Testis (tissue), 3 donors: ENCODE measurements around the gene FAM8A1. TPM values are rescaled to one million over a fixed set of nuclear protein-coding genes. Genes with fewer than 3 reads are reported as not detected.
"Not testable (repeated sequence)": the region's sequence is repeated elsewhere in the genome, so short reads cannot be mapped to it uniquely, and the experiment has no call there.

ENCODE experiments used
- DNase-seq: peaks from one replicate; pipeline ENCODE4 v3.0.0-alpha.2; 2019
- H3K27ac ChIP-seq, 2 donors: fragments of 200-600 bp; sonication (generic); one replicate each; pipeline ENCODE4 v1.5.1; 2019
- H3K27me3 ChIP-seq: fragments of 200-600 bp; sonication (generic); one replicate; pipeline ENCODE4 v1.5.1; 2019
- H3K36me3 ChIP-seq: fragments of 200-600 bp; sonication (generic); one replicate; pipeline ENCODE4 v1.5.1; 2017; ENCODE audit warnings: low read depth; ENCODE audit errors: missing control alignments
- H3K4me1 ChIP-seq: fragments of 200-600 bp; sonication (generic); one replicate; pipeline ENCODE4 v1.5.1; 2019
- H3K4me3 ChIP-seq, 2 donors: fragments of 200-600 bp; sonication (generic); one replicate each; pipeline ENCODE4 v1.5.1; 2017 to 2019
- H3K9me3 ChIP-seq: fragments of 200-600 bp; sonication (generic); one replicate; pipeline ENCODE4 v1.5.1; 2017
- CTCF ChIP-seq, 3 experiments: fragments of 450-650 bp in 2 of 3; fragments of 200-600 bp in 1 of 3; sonication (generic) in 1 of 3; IDR thresholded peaks; one replicate each; pipeline ENCODE4 v1.5.1; 2016 to 2019; ENCODE audit warnings: antibody characterized with exemption in 3 of 3, mild to moderate bottlenecking in 2 of 3, moderate library complexity in 1 of 3
- POLR2A ChIP-seq: fragments of 450-650 bp; IDR thresholded peaks from one replicate; pipeline ENCODE4 v1.6.1; 2017; ENCODE audit warnings: antibody characterized with exemption, mild to moderate bottlenecking, moderate library complexity
- WGBS, 2 donors: methylation state at CpG; one replicate each; pipeline ENCODE4 v1.1.5; 2018; 5-methylcytosine and 5-hydroxymethylcytosine counted together
- intact Hi-C: fragments of 100-400 bp; cut with DNase I; formaldehyde crosslinking; loops from one replicate; pipeline ENCODE4 v1.15.1; 2023; ENCODE audit warnings: low total_unique reads
- polyA plus RNA-seq: library from polyadenylated mRNA; stranded (reverse); fragments of 350-450 nt; fragmentation: Illumina TruSeq; extraction: RNeasy Lipid Tissue Mini Kit (QIAGEN cat#74804); gene quantifications from one replicate; pipeline ENCODE4 v1.2.3, GENCODE V29; 2014; ENCODE audit warnings: low read depth, low replicate concordance; ENCODE audit not compliant: insufficient read depth
- total RNA-seq, 2 donors: library from RNA; depleted of rRNA; stranded (reverse); fragments of >200 nt; gene quantifications; one replicate each; pipeline ENCODE4 v1.2.3, GENCODE V29; 2016

The FAM8A1 gene
- total and polyA plus RNA-seq, 3 donors from 2014 or later, result 26.8 to 39.7 (median 36.7) TPM

GRCh38 chr6:17562636-17563035 lies 37.5 kb upstream of the FAM8A1 start:
- Histone ChIP-seq H3K27me3 (no peaks in the 10 kb centered on the region), H3K9me3 (no peaks in the 10 kb centered on the region), H3K36me3 (no peaks in the 10 kb centered on the region), H3K4me1 (no peaks in the 10 kb centered on the region), H3K27ac (no peak overlapping the region), H3K4me3 (no peak overlapping the region)
- TF ChIP-seq CTCF (IDR thresholded peaks at IDR 0.05) (no peak), POLR2A (no peak)
- intact Hi-C loops, result no loop called here
- WGBS, 2 donors, result 86 to 87% methylated on average over 3 of the region's 3 CpGs
- DNase-seq, result no peak

GRCh38 chr6:17565399-17565798 lies 34.7 kb upstream of the FAM8A1 start:
- intact Hi-C loops, result no loop called here
- Histone ChIP-seq H3K9me3 (no peaks in the 10 kb centered on the region), H3K4me1 (no peaks in the 10 kb centered on the region), H3K27ac (no peak overlapping the region), H3K36me3 (no peaks in the 10 kb centered on the region), H3K4me3 (no peak overlapping the region), H3K27me3 (no peaks in the 10 kb centered on the region)
- TF ChIP-seq CTCF (IDR thresholded peaks at IDR 0.05) (no peak), POLR2A (no peak)
- DNase-seq, result no peak
- 87 to 93% methylated on average over 3 of the region's 3 CpGs for WGBS, 2 donors

GRCh38 chr6:17574866-17575560 lies 25.1 kb upstream of the FAM8A1 start:
- Histone ChIP-seq H3K27ac (no peak overlapping the region), H3K4me1 (no peaks in the 10 kb centered on the region), H3K9me3 (no peaks in the 10 kb centered on the region), H3K36me3 (no peaks in the 10 kb centered on the region), H3K4me3 (no peak overlapping the region), H3K27me3 (no peaks in the 10 kb centered on the region)
- intact Hi-C loops, result no loop called here
- WGBS, 2 donors, result 90% methylated on average over 8 of the region's 8 CpGs
- TF ChIP-seq POLR2A (no peak), CTCF (IDR thresholded peaks at IDR 0.05) (no peak)
- no peak for DNase-seq

- Histone ChIP-seq H3K4me1 (no peaks in the 10 kb centered on the region), H3K4me3 (no peak overlapping the region), H3K27me3 (no peaks in the 10 kb centered on the region), H3K36me3 (no peaks in the 10 kb centered on the region), H3K9me3 (no peaks in the 10 kb centered on the region), H3K27ac (no peak overlapping the region)
- WGBS, 2 donors, result 90 to 100% methylated on average over 1 of the region's 1 CpG
- intact Hi-C loops, result no loop called here
- DNase-seq, result no peak
- TF ChIP-seq POLR2A (no peak), CTCF (IDR thresholded peaks at IDR 0.05) (no peak)
Observed at GRCh38 chr6:17577059-17577458, 23.0 kb upstream of the FAM8A1 start.

GRCh38 chr6:17580518-17581048 lies 19.5 kb upstream of the FAM8A1 start:
- peak overlapping the region; percentile 50 to 73 for H3K27ac ChIP-seq
- H3K27me3 ChIP-seq, result no peaks in the 10 kb centered on the region
- peak overlapping the region; percentile 60 to 67 for H3K4me3 ChIP-seq
- H3K36me3 ChIP-seq, result no peaks in the 10 kb centered on the region
- DNase-seq, result peak; percentile 29
- TF ChIP-seq POLR2A, result no peak
- no peak for TF ChIP-seq CTCF (IDR thresholded peaks at IDR 0.05)
- WGBS, 2 donors, result 8 to 22% methylated on average over 31 to 37 of the region's 53 CpGs
- H3K9me3 ChIP-seq, result no peaks in the 10 kb centered on the region
- intact Hi-C loops, result loop anchor here (10.0 kb wide), 1 partner anchor 426 kb away; no protein-coding TSS in a partner anchor
- peaks cover 3% of the 10 kb centered on the region for H3K4me1 ChIP-seq

GRCh38 chr6:17581282-17581681 lies 18.8 kb upstream of the FAM8A1 start:
- H3K27ac ChIP-seq, result not testable (repeated sequence)
- intact Hi-C loops, result loop anchor here (10.0 kb wide), 1 partner anchor 426 kb away; no protein-coding TSS in a partner anchor
- 66 to 72% methylated on average over 7 of the region's 7 CpGs for WGBS, 2 donors

More at GRCh38 chr6:17581282-17581681, 18.8 kb upstream of the FAM8A1 start:
- peak overlapping the region; percentile 1 to 67 for H3K4me3 ChIP-seq
- not testable (repeated sequence) for H3K36me3 ChIP-seq, H3K4me1 ChIP-seq, H3K27me3 ChIP-seq, H3K9me3 ChIP-seq
- peak; percentile 82 for DNase-seq
